Urothelium cell line (cell line): ENCODE results near the gene FIBP.

ENCODE experiments used
- DNase-seq: peaks from one replicate; pipeline ENCODE4 v3.0.0; 2011; ENCODE audit warnings: low spot score, mixed read lengths
- FAIRE-seq: peaks from 2 replicates; lab custom pipeline; 2011; peaks lifted over from hg19 to GRCh38; lab: Jason Lieb, UNC

FIBP gene

DNA sequence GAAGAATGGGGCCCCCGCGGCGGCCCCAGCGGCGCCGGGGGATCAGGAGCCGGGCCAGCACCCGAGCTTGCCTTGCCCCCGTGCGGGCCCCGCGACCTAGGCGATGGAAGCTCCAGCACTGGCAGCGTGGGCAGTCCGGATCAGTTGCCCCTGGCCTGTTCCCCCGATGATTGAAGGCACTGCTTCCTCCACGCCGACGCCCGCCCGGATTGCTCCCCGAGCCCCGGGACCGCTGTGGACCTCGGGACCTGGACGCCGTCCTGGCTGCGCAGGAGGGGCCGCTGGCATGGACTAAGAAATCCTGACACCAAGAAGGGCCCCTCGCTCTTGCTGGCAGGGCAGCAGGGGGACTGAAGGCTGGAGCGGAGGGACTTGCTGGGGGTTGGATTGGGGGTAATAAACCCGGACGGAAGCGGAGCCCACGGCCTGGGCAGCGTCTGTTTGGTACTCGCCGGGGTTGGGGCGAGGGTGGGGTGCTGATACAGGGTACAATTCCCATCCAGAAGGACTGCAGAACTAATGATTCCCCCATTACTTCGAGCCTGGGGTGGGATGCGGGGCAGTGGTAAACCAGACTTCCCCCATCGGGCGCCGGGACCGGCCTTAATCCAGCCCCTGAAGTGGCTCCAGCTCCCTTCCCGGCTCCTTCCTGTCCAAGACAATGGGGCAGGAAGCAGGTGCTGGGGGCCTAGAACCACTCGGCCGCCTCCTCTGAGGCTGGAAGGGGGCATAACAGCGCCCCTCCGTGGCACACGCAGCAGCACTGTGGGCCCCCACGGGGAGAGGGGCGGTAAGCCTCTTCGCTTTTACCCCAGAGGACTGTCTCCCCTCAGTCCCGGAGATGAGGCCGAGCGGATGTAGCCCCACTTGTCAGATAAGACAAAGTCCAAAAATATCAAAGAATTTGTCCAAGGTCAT lies 3.2 kb upstream of the FIBP start:
- FAIRE-seq (no peak), DNase-seq (peak; percentile 34)

DNA sequence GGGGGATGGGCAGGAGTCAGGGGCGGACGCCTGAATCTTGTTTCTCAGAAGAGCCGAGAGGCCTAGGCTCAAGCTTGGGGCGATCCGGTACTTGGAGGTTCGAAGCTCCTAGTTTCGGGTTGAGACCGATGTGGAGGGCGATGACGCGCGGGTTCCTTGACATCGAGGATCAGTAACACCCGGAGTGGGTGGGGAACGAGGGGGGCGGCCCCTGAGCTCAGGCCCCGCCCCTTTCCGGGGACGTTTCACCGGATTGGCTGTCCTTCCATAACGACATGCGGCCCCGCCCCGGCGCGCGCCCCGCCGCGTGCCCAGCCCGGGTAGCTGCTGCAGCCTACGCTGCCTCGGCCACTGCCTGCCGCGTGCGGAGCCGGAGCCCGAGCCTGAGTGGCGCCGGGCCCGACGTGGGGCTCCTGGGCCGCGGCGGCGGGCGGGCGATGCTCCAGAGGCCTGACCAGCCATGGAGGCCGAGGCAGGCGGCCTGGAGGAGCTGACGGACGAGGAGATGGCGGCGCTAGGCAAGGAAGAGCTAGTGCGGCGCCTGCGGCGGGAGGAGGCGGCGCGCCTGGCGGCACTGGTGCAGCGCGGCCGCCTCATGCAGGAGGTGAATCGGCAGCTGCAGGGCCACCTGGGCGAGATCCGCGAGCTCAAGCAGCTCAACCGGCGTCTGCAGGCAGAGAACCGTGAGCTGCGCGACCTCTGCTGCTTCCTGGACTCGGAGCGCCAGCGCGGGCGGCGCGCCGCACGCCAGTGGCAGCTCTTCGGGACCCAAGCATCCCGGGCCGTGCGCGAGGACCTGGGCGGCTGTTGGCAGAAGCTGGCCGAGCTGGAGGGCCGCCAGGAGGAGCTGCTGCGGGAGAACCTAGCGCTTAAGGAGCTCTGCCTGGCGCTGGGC lies 2.3 kb upstream of the FIBP start, which contains the start of gene CCDC85B:
Gene CCDC85B, plus strand, starts transcription at position 350 of the 895 bp plus-strand sequence. Its CDS starts 111 bp downstream, at position 461.
- peak; percentile 5 for FAIRE-seq
- peak; percentile 94 for DNase-seq

DNA sequence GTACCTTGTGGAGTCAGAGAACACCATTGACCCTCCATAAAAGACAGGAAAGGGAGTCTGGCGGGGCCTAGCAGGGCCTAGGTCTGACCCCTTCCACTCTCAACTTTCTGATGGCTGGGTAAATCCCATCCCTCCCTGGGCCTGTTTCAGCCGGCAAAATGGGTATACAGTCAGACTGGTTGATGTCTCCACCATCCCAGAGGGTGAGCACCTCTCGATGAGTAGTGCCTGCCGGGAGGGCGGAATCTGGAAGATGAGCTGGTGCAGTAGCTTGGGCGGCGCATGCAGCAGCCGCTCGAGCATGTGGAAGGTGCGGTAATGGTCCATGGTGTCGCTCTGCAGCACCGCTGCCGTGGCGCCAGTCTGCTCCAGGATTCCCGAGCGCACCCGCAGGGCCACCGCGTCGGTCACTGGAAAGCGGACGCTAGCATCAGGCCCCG lies 528 bp downstream of the FIBP start:
- DNase-seq (peak; percentile 30), FAIRE-seq (no peak)

DNA sequence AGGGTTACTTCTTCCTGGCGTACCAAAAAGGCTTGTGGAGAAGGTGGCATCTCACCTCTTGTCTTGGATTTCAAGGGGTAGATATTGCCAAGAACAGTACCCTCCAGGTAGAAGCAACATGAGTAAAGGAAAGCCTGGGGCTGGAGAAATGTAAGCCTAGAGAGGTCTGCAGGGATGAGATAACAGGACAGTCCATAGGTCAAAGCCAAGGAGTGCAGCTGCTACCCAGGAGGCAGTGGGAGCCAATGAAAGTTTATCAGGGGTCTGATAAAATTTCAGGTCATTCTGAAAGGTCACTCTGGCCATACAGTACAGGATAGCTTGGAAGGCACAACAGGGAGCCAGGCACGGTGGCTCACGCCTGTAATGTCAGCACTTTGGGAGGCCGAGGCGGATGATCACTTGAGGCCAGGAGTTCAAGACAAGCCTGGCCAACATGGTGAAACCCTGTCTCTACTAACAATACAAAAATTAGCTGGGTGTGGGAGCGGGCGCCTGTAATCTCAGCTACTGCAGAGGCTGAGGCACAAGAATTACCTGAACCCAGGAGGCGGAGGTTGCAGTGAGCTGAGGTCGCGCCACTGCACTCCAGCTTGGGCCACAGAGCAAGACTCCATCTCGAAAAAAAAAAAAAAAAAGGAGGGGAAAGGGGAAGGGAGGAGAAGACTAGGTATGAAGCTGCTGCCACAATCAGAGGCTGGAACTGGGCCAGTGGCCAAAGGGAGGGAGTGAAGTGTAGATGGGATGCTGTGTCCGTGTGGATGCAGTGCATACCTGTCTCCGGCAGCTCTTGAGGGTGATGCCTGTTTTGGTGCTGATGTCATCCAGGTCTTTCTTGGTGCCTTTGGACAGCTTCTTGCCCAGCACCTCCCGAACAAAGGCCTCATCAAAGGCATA lies 1.2 kb downstream of the FIBP start:
- FAIRE-seq (no peak), DNase-seq (no peak)

DNA sequence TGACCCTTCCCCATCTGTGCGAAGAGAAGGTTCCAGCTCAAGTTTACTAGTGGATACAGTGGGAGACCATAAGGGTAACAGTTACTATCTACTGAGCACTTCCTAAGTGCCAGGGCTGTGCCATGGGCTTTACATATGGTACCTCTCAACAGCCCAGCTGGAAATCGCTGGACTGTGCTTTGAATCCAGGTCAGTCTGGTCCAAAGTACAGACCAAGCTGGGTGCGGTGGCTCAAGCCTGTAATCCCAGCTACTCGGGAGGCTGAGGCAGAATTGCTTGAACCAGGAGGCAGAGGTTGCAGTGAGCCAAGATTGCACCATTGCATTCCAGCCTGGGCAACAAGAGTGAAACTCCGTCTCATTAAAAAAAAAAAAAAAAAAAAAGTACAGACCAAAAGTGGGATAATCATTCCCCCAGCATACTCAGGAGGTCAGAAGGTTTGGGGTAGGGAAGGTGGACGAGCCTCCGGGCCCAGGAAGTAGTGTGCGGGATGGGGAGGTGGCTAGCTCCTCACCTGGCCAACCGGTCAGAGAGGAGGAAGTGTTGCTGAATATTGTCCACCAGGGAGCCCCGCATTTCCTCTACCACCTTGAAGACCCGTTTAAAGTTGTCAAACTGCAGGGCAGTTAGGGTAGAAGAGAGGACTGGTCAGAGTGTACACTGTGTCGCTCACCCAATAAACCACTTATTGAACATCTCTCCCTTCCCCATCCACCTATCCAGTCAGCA lies 2.3 kb downstream of the FIBP start:
- FAIRE-seq: no peak
- no peak for DNase-seq

DNA sequence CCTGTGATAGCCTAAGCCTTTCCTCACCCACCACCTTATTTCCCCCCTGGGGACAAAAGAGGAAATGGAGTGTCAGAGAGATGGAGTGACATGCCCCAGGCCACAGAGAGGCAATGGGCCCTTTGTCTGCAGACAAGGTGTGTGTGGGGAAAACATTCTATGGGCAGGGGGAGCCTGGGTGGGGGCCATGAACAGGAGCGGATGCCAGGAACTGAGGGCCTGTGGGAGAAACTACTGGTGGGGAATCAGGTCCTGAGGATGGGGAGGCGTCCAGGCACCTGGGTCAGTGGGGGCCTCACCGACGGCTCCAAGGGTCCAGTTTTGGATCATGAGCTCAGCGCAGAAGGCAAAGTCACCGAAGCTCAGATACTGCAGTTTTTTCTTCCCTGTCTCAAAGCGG lies 3.0 kb downstream of the FIBP start:
- DNase-seq (no peak), FAIRE-seq (no peak)

DNA sequence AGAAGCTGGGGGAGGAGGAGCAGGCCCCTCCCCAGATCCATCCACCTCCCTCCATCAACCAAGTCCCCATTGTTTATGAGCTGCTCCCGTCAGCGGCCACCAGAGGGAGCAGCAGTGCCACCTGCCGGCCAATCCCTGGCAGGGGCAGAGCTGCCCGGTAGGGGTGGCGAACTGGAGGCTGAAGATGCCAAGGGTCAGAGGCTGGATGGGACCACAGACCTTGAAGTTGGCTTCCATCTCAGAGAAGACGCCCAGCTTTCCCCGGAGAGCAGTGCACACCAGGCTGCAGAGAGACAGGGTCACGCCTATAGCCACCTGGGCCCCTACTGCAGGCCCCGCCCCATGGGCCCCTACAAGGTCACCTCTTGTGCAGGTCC lies 3.6 kb downstream of the FIBP start:
- DNase-seq (peak; percentile 87), FAIRE-seq (peak; percentile 66)

DNA sequence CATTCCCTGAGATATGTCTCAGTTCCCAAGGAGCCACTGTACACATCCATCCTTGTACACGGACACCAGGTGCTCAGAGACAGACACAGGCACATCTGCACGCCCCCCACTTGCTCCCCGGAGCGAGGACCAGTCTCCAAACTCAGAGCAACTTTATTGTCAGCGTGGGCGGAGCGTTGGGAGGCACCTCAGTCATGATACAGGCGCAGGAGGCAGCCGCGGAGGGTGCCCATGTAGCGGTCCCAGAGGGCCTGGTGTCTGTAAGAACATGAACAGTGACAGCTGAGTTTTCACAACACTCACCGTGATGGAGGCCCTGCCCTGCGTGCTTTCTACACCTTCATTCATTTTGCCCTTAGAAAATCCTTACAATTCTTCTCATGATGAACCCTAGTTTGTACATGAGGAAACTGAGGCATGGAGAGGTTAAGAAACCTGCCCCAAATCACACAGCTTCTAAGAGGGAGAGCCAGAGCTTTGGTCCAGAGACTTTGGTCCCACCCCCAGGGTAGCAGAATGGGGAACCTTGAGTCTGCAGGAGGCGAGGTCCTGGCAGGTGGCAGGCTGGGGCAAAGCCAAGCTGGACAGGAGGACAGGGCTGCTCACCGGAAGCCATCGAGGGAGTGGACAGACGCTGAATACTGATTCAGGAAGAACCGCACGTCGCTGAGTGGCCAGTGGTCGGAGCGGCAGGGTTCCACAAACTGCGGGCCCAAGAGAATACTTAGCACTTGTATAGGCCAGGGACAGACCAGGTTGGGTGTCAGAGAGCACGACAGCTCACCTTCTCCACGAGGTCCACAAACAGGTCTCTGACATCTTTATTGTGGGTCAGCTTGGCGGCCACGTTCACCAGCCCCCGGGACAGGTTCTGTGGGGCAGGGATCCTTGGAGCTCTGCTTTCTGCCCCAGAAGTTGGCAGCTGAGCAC lies 4.2 kb downstream of the FIBP start:
- DNase-seq (no peak), FAIRE-seq (no peak)

DNA sequence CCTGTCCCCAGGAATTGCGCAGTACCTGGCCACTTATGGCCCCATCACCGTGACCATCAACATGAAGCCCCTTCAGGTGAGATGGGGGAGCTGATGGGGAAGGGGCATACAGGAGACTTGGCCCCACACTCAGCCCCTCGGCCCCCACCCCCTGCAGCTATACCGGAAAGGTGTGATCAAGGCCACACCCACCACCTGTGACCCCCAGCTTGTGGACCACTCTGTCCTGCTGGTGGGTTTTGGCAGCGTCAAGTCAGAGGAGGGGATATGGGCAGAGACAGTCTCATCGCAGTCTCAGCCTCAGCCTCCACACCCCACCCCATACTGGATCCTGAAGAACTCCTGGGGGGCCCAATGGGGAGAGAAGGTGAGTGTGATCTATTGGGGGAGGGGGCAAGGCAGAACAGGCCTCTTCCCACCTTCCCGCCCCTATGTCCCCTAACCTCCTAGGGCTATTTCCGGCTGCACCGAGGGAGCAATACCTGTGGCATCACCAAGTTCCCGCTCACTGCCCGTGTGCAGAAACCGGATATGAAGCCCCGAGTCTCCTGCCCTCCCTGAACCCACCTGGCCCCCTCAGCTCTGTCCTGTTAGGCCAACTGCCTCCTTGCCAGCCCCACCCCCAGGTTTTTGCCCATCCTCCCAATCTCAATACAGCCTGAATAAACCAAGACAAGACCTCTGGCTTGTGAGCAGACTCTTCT lies 5.1 kb downstream of the FIBP start:
- DNase-seq (no peak), FAIRE-seq (no peak)

DNA sequence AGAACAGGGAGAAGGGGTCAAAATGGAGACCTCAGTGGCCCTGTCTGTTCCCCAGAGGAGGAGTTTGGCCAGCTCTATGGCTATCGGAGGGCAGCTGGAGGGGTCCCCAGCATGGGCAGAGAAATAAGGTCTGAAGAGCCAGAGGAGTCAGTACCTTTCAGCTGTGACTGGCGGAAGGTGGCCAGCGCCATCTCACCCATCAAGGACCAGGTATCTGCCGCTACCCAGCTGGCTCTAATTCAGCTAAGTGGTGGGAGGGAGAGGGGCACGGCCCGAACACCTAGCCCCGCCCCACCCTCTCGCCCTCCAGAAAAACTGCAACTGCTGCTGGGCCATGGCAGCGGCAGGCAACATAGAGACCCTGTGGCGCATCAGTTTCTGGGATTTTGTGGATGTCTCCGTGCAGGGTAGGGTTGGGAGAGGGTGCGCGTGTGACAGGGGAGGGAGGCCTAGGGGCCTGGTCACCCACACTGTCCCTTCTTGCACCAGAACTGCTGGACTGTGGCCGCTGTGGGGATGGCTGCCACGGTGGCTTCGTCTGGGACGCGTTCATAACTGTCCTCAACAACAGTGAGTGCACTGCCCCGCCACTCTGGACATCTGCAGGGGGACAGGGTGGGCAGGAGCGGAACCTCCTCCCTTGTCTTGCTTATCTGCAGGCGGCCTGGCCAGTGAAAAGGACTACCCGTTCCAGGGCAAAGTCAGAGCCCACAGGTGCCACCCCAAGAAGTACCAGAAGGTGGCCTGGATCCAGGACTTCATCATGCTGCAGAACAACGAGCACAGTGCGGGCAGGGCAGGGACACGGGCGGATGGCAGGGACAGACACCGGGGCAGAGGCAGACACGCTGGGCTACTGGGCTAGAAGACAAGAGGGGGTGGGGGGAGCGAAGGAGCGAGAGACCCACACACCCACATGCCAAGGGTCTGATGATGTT lies 5.9 kb downstream of the FIBP start:
- FAIRE-seq (peak; percentile 27), DNase-seq (no peak)

DNA sequence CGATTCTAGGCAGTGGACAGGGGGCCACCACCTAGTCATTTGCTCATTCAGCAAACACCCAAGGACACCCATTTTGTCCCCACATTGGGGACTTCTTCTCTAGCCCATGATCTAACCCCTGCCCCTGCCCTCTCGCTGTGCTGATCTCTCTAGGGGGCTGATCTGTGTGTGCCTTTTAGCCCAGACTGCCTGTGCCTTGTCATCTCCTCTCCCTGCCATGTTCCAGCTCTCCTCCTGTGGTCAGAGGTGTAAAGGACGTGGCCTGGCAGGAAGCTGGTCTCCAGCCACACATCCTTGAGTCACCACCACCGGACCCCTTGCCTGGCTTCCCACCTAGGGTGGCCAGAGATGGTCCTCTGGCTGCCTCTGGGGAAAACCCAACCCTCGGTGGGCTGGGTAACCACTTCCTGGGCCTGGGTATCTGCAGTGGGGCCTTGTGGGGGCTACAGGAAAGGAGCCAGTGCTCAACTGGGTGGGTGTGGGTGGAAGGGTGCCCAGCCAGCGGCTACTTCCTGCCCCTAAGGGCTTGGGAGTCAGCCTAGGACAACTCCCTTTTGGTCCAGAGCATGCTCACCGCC lies 7.3 kb downstream of the FIBP start:
- DNase-seq: no peak
- FAIRE-seq: no peak

DNA sequence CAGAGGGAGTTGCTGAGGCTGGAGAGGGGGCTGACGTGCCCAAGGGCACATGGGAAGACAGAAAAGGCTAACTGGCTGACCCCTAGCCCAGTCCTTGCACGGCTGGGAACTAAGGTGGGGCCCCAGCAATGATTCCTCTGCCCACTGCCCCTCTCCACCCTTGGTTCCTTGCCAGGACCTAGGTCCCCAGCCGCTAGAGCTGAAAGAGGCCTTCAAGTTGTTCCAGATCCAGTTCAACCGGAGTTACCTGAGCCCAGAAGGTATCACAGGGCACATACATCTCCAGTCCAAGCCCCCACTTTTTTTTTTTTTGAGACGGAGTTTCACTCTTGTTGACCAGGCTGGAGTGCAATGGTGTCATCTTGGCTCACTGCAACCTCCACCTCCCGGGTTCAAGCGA lies 8.2 kb downstream of the FIBP start:
- FAIRE-seq: no peak

DNA sequence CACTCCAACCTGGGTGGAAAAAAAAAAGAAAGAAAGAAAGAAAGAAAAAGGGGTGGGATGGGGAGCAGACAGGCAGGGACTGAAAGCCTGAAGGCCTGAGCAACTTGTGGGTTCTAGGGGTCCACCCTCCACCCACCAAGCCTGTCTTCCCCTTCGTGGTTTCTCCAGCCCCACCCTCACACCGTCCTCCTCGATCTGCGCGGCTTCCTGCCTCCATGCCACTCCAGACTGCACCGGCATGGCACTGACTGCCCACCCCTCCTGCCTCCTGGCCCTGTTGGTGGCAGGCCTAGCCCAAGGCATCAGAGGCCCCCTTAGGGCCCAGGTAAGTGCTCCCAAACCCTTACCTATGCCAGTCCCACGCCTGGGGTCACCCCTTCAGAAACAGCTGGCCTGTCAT lies 8.7 kb downstream of the FIBP start, which contains the start of gene CTSW:
Gene CTSW, plus strand, starts transcription at position 221 of the 400 bp plus-strand sequence. Its CDS starts 18 bp downstream, at position 239.
- FAIRE-seq (no peak), DNase-seq (no peak)

More for the DNA sequence above, 8.2 kb downstream of the FIBP start:
- no peak for DNase-seq

DNA sequence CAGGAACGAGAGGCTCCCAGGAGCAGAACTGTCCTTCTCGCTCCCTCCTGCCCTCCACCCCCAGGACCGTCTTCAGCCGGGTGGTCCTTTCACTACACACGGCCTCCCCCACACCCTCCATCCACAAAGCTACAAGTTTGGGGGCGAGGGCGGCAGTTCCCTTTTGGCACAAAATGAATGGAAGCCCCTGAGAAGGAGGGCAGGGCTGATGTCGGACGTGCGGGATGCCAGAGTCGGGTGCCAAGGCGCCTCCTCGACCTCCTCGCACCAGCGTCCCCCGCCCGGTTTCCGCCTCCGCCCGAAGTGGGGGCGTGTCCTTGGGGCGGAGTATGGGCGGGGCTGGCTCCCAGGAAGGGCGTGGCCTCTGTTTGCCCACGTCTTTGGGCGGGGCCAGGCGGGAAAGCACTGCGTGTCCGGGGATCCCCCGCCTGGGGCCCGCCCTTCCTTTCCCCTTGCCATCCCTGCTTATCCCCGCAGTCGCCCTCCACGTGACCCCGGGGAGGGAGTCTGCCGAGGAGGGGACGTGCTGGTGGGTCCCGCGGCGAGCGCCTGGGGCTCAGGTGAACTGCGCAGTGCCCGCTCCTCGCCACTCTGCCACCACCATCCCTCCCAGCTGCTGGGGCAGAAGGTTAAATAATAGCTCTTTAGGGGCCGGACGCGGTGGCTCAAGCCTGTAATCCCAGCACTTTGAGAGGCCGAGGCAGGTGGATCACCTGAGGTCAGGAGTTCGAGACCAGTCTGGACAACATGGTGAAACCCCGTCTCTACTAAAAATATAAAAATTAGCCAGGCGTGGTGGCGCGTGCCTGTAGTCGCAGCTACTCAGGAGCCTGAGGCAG lies 14.7 kb downstream of the FIBP start:
- peak; percentile 98 for FAIRE-seq
- peak; percentile 95 for DNase-seq

DNA sequence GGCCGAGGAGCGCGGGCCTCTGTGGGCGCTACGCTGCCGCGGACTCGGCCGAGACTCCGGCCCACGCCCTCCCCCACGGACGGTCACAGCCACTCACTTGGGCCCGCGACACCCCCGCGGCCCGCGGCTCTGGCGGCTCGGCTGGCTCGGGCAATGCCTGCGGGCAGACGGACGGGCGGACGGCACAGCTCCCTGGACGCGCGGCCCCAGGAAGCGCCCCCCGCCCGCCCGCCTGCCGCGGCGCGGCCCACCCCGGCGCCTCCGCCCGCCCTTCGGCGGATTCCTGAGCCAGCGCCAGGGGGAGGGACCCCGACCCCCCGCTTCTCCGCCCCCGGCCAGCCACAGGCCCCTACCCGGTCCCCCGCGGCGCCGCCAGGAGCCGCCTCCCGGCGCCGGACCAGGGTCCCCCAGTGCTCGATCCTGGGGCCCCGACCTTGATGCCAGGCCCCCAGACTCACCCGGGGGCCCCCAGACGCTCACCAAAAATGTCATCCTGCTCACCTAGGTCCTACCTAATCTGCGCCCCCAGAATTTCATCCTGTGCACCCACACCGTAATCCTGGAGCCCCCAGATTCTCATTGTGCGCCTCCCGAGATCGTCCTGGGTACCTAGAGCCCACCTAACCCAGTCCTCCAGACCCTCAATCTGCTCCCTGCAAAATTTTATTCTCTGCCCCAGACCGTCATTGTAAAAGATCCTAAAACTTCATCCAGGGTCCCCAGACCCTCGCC lies 15.5 kb downstream of the FIBP start, which contains the start of gene EFEMP2:
Gene EFEMP2, minus strand, starts transcription at position 215 of the 732 bp plus-strand sequence. CDS start 446 bp downstream, outside the sequence.
- FAIRE-seq (no peak), DNase-seq (peak; percentile 44)
